Measurements from ENCODE around the gene RAB39A.
A peak's percentile ranks its signal among the peaks of the same experiment; 100 is the strongest.
"Not testable (repeated sequence)": the region's sequence is repeated elsewhere in the genome, so short reads cannot be mapped to it uniquely, and the experiment has no call there.

The RAB39A gene

GRCh38 chr11:107928046-107928766 is at the start of gene RAB39A:
RAB39A (plus strand) TSS chr11:107928448; CDS start chr11:107928569, 121 bp downstream.
- DNase-seq (ENCODE audit: insufficient read length, low spot score): peak; percentile 95
- no peak for TF ChIP-seq CTCF (IDR thresholded peaks at IDR 0.05; ENCODE audit: insufficient read depth, missing control alignments)
- FAIRE-seq: peak; percentile 69

GRCh38 chr11:107881471-107881870 is 46.8 kb upstream of the RAB39A start:
- not testable (repeated sequence) for DNase-seq (ENCODE audit: insufficient read length, low spot score); FAIRE-seq

GRCh38 chr11:107882095-107882820 is 46.0 kb upstream of the RAB39A start:
- DNase-seq (ENCODE audit: insufficient read length, low spot score) (no peak), FAIRE-seq (no peak)
- TF ChIP-seq CTCF (IDR thresholded peaks at IDR 0.05; ENCODE audit: insufficient read depth, missing control alignments): no peak

GRCh38 chr11:107898270-107898669 is 30.0 kb upstream of the RAB39A start:
- peak; percentile 61 for TF ChIP-seq CTCF (IDR thresholded peaks at IDR 0.05; ENCODE audit: insufficient read depth, missing control alignments)
- FAIRE-seq: no peak
- DNase-seq (ENCODE audit: insufficient read length, low spot score): no peak

GRCh38 chr11:107908211-107908610 is 20.0 kb upstream of the RAB39A start:
- DNase-seq (ENCODE audit: insufficient read length, low spot score): no peak
- no peak for FAIRE-seq
- no peak for TF ChIP-seq CTCF (IDR thresholded peaks at IDR 0.05; ENCODE audit: insufficient read depth, missing control alignments)

- FAIRE-seq; DNase-seq (ENCODE audit: insufficient read length, low spot score): not testable (repeated sequence)
Observed at GRCh38 chr11:107912415-107912814, 15.8 kb upstream of the RAB39A start.

GRCh38 chr11:107915229-107915628 is 13.0 kb upstream of the RAB39A start:
- no peak for TF ChIP-seq CTCF (IDR thresholded peaks at IDR 0.05; ENCODE audit: insufficient read depth, missing control alignments)
- FAIRE-seq: no peak

GRCh38 chr11:107916671-107917241 is 11.5 kb upstream of the RAB39A start:
- DNase-seq (ENCODE audit: insufficient read length, low spot score): no peak
- FAIRE-seq: no peak
- peak; percentile 63 for TF ChIP-seq CTCF (IDR thresholded peaks at IDR 0.05; ENCODE audit: insufficient read depth, missing control alignments)

More at GRCh38 chr11:107915229-107915628, 13.0 kb upstream of the RAB39A start:
- DNase-seq (ENCODE audit: insufficient read length, low spot score): no peak
